ENCODE measurements around the gene SYT11. TPM values are rescaled to one million over a fixed set of nuclear protein-coding genes. Genes with fewer than 3 reads are reported as not detected.
"Not testable (repeated sequence)": the region's sequence is repeated elsewhere in the genome, so short reads cannot be mapped to it uniquely, and the experiment has no call there.

Gene SYT11
- total RNA-seq, 2 donors from 2014 or later = 20.9 to 21.5 TPM

- Mint-ChIP-seq H3K27ac (peak within 1 kb of the TSS; percentile 94 to 99), H3K36me3 (peaks cover 15 to 20% of the 10 kb centered on the region in 2 donors), H3K9me3 (no peaks in the 10 kb centered on the region)
- DNase-seq (ENCODE audit: low spot score in 2 of 2) = peak; percentile 81 to 87
- ATAC-seq = peak; percentile 80 to 86
These were observed 52.0 kb downstream of the SYT11 start, which contains the start of gene RIT1 for GRCh38 chr1:155911156-155912055. RIT1 (minus strand) TSS chr1:155911349; CDS start chr1:155910761, 588 bp downstream.

DNA sequence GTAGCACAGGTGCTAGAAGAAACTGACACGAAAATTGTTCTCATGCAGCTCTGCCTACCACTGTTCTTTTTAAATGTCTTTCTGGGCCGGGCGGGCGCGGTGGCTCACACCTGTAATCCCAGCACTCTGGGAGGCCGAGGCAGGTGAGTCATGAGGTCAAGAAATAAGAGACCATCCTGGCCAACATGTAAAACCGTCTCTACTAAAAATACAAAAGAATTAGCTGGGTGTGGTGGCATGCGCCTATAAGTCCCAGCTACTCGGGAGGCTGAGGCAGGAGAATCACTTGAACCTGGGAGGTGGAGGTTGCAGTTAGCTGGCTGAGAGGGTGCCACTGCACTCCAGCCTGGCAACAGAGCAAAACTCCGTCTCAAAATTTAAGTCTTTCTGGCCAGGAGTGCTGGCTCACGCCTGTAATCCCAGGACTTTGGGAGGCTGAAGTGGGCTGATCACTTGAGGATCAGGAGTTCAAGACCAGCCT is 52.7 kb downstream of the SYT11 start:
- Mint-ChIP-seq H3K27ac (peak overlapping the region; percentile 94 to 99), H3K36me3 (peaks cover 20% of the 10 kb centered on the region in 2 donors), H3K9me3 (no peaks in the 10 kb centered on the region)
- DNase-seq (ENCODE audit: low spot score in 2 of 2) (no peak), ATAC-seq (no peak)

- H3K36me3 Mint-ChIP-seq = peaks cover 20 to 22% of the 10 kb centered on the region in 2 donors
These were observed 54.8 kb downstream of the SYT11 start for GRCh38 chr1:155913969-155914757.

GRCh38 chr1:155918660-155919059 is 59.3 kb downstream of the SYT11 start:
- ATAC-seq (no peak), DNase-seq (ENCODE audit: low spot score in 2 of 2) (no peak)
- Mint-ChIP-seq H3K27ac (no peak overlapping the region), H3K9me3 (no peaks in the 10 kb centered on the region), H3K36me3 (peaks cover 15 to 19% of the 10 kb centered on the region in 2 donors)

More at GRCh38 chr1:155913969-155914757, 54.8 kb downstream of the SYT11 start:
- DNase-seq (ENCODE audit: low spot score in 2 of 2) (no peak), ATAC-seq (no peak)
- Mint-ChIP-seq H3K9me3 (no peaks in the 10 kb centered on the region), H3K27ac (no peak overlapping the region)

DNA sequence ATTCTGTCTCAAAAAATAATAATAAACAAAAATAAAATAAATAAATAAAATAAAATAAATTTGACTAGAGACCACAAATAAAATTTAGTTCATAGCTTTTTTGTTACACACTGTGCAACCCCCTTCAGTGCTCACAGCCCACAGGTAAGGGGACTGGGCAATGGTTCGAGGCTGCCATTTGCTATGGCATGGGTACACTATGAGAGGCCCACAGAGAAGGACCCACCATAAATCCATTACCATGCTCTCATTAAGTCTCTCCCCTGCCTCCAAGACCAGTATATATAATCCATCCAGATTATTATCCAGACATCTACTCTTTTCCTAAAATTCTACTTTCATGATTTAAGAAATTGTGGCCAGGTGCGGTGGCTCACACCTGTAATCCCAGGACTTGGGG is 60.4 kb downstream of the SYT11 start:
- peaks cover 15% of the 10 kb centered on the region in 2 donors for H3K36me3 Mint-ChIP-seq
- no peaks in the 10 kb centered on the region for H3K9me3 Mint-ChIP-seq
- ATAC-seq (no peak), DNase-seq (ENCODE audit: low spot score in 2 of 2) (no peak)
- H3K27ac Mint-ChIP-seq = peak overlapping the region in 1 of 2 donors; percentile 25

DNA sequence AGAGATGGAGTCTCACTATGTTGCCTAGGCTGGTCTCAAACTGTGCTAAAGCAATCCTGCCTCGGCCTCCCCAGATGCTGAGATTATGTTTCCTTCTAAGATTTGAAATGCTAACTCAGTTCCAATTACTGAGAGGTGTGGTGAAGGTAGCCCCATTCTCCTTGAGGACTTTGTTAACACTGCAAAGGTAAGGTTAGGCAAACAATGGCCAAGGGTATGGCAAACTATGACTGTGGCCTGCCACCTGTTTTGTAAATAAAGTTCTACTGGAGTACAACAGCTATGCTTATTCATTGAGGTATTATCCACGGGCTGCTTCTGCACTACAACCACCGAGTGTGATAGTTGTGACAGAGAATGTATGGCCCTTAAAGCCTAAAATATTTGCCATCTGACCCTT is 61.4 kb downstream of the SYT11 start:
- no peak for ATAC-seq
- H3K9me3 Mint-ChIP-seq = no peaks in the 10 kb centered on the region
- peaks cover 15 to 19% of the 10 kb centered on the region in 2 donors for H3K36me3 Mint-ChIP-seq
- no peak overlapping the region for H3K27ac Mint-ChIP-seq
- DNase-seq (ENCODE audit: low spot score in 2 of 2) = no peak

- H3K9me3 Mint-ChIP-seq = no peaks in the 10 kb centered on the region
- ATAC-seq (no peak), DNase-seq (ENCODE audit: low spot score in 2 of 2) (no peak)
- H3K36me3 Mint-ChIP-seq = peaks cover 22 to 49% of the 10 kb centered on the region in 2 donors
- peak overlapping the region in 1 of 2 donors; percentile 6 for H3K27ac Mint-ChIP-seq
These were observed 66.1 kb downstream of the SYT11 start for GRCh38 chr1:155925506-155925905.

DNA sequence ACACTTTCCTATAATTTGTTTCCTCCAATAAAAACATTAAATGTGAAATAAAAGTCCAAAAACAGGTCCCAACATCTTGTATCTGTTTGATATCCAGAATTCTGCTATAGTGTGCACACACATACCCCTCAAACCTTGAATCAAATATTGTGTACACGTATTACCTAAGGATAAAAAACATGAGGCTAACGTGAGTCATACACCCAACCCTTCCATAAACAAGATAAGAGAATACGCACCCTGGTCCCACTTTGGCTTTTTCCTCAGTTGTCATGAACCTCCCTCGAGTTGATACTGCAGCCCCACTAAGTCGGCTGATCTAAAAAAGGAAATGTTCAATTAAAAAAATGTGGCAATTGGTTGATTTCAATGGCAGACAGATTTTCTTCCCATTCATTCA is 69.7 kb downstream of the SYT11 start:
- ATAC-seq (no peak), DNase-seq (ENCODE audit: low spot score in 2 of 2) (no peak)
- H3K36me3 Mint-ChIP-seq = peaks cover 15 to 34% of the 10 kb centered on the region in 2 donors
- no peaks in the 10 kb centered on the region for H3K9me3 Mint-ChIP-seq
- H3K27ac Mint-ChIP-seq = peak overlapping the region in 1 of 2 donors; percentile 20

DNA sequence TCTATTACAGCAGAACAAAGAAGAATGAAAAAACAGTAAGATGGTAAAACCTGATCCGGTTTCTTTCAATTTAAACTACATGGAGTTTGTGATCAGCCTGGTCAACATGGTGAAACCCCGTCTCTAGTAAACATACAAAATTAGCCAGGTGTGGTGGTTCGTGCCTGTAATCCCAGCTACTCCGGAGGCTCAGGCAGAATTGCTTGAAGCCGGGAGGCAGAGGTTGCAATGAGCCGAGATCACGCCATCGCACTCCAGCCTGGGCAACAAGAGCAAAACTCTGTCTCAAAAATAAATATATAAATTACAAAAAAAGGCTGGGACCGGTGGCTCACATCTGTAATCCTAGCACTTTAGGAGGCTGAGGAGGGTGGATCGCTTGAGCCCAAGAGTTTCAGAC is 71.4 kb downstream of the SYT11 start:
- not testable (repeated sequence) for H3K9me3 Mint-ChIP-seq; ATAC-seq; DNase-seq (ENCODE audit: low spot score in 2 of 2)
- H3K27ac Mint-ChIP-seq = peak overlapping the region in 1 of 2 donors; percentile 97
- peaks cover 15 to 30% of the 10 kb centered on the region in 2 donors for H3K36me3 Mint-ChIP-seq

DNA sequence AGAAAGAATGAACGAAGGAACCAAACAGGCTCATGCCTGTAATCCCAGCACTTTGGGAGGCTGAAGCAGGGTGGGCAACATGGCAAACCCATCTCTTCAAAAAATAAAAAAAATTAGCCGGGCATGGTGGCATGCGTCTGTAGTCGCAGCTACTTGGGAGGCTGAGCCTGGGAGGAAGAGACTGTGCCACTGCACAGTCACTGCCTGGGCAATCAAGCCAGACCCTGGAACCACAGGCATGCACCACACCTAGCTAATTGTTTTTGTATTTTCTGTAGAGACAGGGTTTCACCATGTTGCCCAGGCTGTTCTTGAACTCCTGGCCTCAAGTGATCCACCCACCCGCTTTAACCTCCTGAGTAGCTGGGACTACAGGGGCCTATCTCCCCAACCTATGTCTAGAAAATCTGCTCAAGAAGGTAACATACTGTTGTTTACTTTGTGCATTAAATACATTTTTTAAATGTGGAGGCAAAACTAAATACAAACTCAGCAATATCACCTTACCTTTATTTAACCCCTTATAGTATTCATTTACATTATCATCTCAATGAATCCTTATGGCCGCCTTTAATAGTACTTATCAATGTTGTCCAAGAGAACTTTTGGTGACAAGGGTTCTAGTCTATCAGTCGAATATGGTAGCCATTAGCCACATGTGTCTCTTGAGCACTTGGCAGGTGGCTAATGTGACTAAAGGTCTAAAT is 72.1 kb downstream of the SYT11 start:
- peak overlapping the region in 1 of 2 donors; percentile 97 for H3K27ac Mint-ChIP-seq
- no peaks in the 10 kb centered on the region for H3K9me3 Mint-ChIP-seq
- H3K36me3 Mint-ChIP-seq = peaks cover 15 to 23% of the 10 kb centered on the region in 2 donors
- ATAC-seq (no peak), DNase-seq (ENCODE audit: low spot score in 2 of 2) (no peak)

GRCh38 chr1:155932081-155932480 is 72.7 kb downstream of the SYT11 start:
- H3K36me3 Mint-ChIP-seq = peaks cover 9 to 17% of the 10 kb centered on the region in 2 donors
- H3K27ac Mint-ChIP-seq = peak overlapping the region in 1 of 2 donors; percentile 77
- ATAC-seq = no peak
- H3K9me3 Mint-ChIP-seq = no peaks in the 10 kb centered on the region
- no peak for DNase-seq (ENCODE audit: low spot score in 2 of 2)

- DNase-seq (ENCODE audit: low spot score in 2 of 2) = no peak
- no peak overlapping the region for H3K27ac Mint-ChIP-seq
- no peaks in the 10 kb centered on the region for H3K9me3 Mint-ChIP-seq
- ATAC-seq = no peak
- H3K36me3 Mint-ChIP-seq = peaks cover 8 to 14% of the 10 kb centered on the region in 2 donors
These were observed 73.1 kb downstream of the SYT11 start for GRCh38 chr1:155932487-155932886.

GRCh38 chr1:155933591-155934096 is 74.3 kb downstream of the SYT11 start:
- ATAC-seq (no peak), DNase-seq (ENCODE audit: low spot score in 2 of 2) (no peak)
- H3K36me3 Mint-ChIP-seq = peaks cover 8 to 9% of the 10 kb centered on the region in 2 donors
- no peak overlapping the region for H3K27ac Mint-ChIP-seq
- no peaks in the 10 kb centered on the region for H3K9me3 Mint-ChIP-seq

GRCh38 chr1:155934097-155934935 is 74.9 kb downstream of the SYT11 start, which contains the start of gene KHDC4:
KHDC4 (minus strand) TSS chr1:155934413; CDS start chr1:155934373, 40 bp downstream.
- ATAC-seq = peak; percentile 96 to 98
- H3K36me3 Mint-ChIP-seq = peaks cover 4% of the 10 kb centered on the region in 2 donors
- DNase-seq (ENCODE audit: low spot score in 2 of 2) = peak; percentile 89 to 95
- H3K27ac Mint-ChIP-seq = no peak within 1 kb of the TSS
- H3K9me3 Mint-ChIP-seq = no peaks in the 10 kb centered on the region

All from activated naive CD4-positive, alpha-beta T cell treated with anti-CD3 and anti-CD28 coated beads, Interleukin-2, amount 50 U/mL, for 72 hours (primary cell).